ENCODE results near the gene ARMC7. TPM values are rescaled to one million over a fixed set of nuclear protein-coding genes. Genes with fewer than 3 reads are reported as not detected.

ARMC7 gene
- total and polyA plus RNA-seq, 10 of the 15 experiments (the other 5 are each of a cell fraction or from before 2014, with no cell fraction given), result 1.5 to 19.8 (median 6.3) TPM

DNA sequence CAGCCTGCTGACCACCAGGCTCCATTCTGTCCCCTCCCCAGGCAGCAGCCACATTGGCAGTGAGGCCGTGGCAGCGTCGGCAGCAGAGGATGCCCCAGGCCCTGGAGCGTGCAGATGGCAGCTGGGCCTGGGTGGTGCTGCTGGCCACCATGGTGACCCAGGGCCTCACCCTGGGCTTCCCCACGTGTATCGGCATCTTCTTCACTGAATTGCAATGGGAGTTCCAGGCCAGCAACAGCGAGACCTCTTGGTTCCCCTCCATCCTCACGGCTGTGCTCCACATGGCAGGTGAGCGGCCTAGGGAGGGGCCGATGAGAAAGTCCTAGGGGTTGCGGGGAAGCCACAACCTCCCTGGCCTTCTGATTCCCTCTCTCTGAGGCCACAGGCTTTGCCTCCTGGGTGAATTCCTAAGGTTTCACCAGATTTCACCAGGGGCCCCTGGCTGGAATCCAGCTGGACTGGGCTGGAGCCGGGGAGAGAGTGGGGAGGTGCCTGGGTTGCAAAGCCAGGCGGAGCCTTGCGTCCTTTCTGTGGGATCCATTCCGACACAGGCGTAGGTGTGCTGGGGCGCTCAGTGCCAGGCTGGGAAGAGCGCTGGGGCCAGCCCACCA, 16.1 kb upstream of the ARMC7 start:
- Histone ChIP-seq H3K9me3 (replicated peaks; ENCODE audit: control insufficient read depth, insufficient read depth, low read length) (no peaks in the 10 kb centered on the region), H3K36me3 (ENCODE audit: control insufficient read depth in 2 of 2, insufficient read depth in 2 of 2, low read length in 1 of 2) (no peaks in the 10 kb centered on the region), H3K4me1 (ENCODE audit: control insufficient read depth, insufficient read depth, low read length) (peaks cover 3% of the 10 kb centered on the region), H4K20me1 (ENCODE audit: control insufficient read depth, insufficient read depth) (no peaks in the 10 kb centered on the region), H3K9ac (ENCODE audit: control insufficient read depth, insufficient read depth, low read length) (no peak overlapping the region), H3K4me3 (no peak overlapping the region), H3K27me3 (replicated peaks in 1 of 2; ENCODE audit: control insufficient read depth in 2 of 2, insufficient read depth in 2 of 2, low read length in 1 of 2) (no peaks in the 10 kb centered on the region), H3K79me2 (ENCODE audit: control insufficient read depth, insufficient read depth, low read length) (no peaks in the 10 kb centered on the region), H2AFZ (ENCODE audit: control insufficient read depth, low read depth, low read length) (no peak overlapping the region), H3K27ac (ENCODE audit: control insufficient read depth, insufficient read depth) (no peak overlapping the region), H3K4me2 (ENCODE audit: control insufficient read depth, insufficient read depth) (no peak overlapping the region)
- ChIA-PET CTCF (interaction anchor here (1.2 kb wide), 1 partner anchor 12 kb away, joined by 4 read pairs; no protein-coding TSS in a partner anchor), SMC1A (ENCODE audit: uncharacterized antibody, unreplicated experiment) (no interaction called here), RAD21 (ENCODE audit: unreplicated experiment) (no interaction called here), POLR2A (interaction anchor here (0.6 to 0.9 kb wide), 2 partner anchors 12 to 17 kb away, joined by 3 to 5 read pairs; no protein-coding TSS in a partner anchor)
- intact Hi-C loops (cut with micrococcal nuclease; ENCODE audit: unreplicated experiment), result no loop called here
- BruUV-seq (replicated peaks), result no TSS peak
- DNase-seq (ENCODE audit: low read depth, low spot score) (no peak), FAIRE-seq (no peak), ATAC-seq (no peak)
- TF ChIP-seq, protein P1, sequence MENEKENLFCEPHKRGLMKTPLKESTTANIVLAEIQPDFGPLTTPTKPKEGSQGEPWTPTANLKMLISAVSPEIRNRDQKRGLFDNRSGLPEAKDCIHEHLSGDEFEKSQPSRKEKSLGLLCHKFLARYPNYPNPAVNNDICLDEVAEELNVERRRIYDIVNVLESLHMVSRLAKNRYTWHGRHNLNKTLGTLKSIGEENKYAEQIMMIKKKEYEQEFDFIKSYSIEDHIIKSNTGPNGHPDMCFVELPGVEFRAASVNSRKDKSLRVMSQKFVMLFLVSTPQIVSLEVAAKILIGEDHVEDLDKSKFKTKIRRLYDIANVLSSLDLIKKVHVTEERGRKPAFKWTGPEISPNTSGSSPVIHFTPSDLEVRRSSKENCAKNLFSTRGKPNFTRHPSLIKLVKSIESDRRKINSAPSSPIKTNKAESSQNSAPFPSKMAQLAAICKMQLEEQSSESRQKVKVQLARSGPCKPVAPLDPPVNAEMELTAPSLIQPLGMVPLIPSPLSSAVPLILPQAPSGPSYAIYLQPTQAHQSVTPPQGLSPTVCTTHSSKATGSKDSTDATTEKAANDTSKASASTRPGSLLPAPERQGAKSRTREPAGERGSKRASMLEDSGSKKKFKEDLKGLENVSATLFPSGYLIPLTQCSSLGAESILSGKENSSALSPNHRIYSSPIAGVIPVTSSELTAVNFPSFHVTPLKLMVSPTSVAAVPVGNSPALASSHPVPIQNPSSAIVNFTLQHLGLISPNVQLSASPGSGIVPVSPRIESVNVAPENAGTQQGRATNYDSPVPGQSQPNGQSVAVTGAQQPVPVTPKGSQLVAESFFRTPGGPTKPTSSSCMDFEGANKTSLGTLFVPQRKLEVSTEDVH (IDR thresholded peaks at IDR 0.05; ENCODE audit: low read depth, partially characterized antibody), result no peak
- TF ChIP-seq RCOR1 (conservative IDR thresholded peaks at IDR 0.05; ENCODE audit: low read depth, low read length) (no peak), NFYB (IDR thresholded peaks at IDR 0.05; ENCODE audit: insufficient read depth, low read depth, low read length) (no peak), SP1 (IDR thresholded peaks at IDR 0.05; ENCODE audit: low read depth, low read length) (no peak), MYC (IDR thresholded peaks at IDR 0.05; ENCODE audit: insufficient read depth, insufficient read length, insufficient replicate concordance, low read length, severe bottlenecking) (no peak), RBBP5 (conservative IDR thresholded peaks at IDR 0.05) (no peak), ZSCAN29 (IDR thresholded peaks at IDR 0.05) (no peak)
- TF ChIP-seq, protein P2, sequence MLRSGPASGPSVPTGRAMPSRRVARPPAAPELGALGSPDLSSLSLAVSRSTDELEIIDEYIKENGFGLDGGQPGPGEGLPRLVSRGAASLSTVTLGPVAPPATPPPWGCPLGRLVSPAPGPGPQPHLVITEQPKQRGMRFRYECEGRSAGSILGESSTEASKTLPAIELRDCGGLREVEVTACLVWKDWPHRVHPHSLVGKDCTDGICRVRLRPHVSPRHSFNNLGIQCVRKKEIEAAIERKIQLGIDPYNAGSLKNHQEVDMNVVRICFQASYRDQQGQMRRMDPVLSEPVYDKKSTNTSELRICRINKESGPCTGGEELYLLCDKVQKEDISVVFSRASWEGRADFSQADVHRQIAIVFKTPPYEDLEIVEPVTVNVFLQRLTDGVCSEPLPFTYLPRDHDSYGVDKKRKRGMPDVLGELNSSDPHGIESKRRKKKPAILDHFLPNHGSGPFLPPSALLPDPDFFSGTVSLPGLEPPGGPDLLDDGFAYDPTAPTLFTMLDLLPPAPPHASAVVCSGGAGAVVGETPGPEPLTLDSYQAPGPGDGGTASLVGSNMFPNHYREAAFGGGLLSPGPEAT (IDR thresholded peaks at IDR 0.05; ENCODE audit: low read depth), result no peak
- TF ChIP-seq, protein P3, sequence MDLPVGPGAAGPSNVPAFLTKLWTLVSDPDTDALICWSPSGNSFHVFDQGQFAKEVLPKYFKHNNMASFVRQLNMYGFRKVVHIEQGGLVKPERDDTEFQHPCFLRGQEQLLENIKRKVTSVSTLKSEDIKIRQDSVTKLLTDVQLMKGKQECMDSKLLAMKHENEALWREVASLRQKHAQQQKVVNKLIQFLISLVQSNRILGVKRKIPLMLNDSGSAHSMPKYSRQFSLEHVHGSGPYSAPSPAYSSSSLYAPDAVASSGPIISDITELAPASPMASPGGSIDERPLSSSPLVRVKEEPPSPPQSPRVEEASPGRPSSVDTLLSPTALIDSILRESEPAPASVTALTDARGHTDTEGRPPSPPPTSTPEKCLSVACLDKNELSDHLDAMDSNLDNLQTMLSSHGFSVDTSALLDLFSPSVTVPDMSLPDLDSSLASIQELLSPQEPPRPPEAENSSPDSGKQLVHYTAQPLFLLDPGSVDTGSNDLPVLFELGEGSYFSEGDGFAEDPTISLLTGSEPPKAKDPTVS (IDR thresholded peaks at IDR 0.05; ENCODE audit: low read depth, low read length), result no peak
- TF ChIP-seq, protein P4, sequence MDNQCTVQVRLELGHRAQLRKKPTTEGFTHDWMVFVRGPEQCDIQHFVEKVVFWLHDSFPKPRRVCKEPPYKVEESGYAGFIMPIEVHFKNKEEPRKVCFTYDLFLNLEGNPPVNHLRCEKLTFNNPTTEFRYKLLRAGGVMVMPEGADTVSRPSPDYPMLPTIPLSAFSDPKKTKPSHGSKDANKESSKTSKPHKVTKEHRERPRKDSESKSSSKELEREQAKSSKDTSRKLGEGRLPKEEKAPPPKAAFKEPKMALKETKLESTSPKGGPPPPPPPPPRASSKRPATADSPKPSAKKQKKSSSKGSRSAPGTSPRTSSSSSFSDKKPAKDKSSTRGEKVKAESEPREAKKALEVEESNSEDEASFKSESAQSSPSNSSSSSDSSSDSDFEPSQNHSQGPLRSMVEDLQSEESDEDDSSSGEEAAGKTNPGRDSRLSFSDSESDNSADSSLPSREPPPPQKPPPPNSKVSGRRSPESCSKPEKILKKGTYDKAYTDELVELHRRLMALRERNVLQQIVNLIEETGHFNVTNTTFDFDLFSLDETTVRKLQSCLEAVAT (IDR thresholded peaks at IDR 0.05), result no peak
- WGBS (ENCODE audit: insufficient coverage, insufficient replicate concordance, low lambda C conversion rate, missing lambda C conversion rate), result 73% methylated on average over 18 of the region's 18 CpGs
- in situ Hi-C loops (cut with MboI), result no loop called here

Measured in GM12878 (cell line).